Neural cell (in vitro differentiated cells): ENCODE results near the gene IFT74.

ENCODE experiments used
- RAD21 ChIP-seq: fragments of 450-650 bp; conservative IDR thresholded peaks from 2 replicates; pipeline ENCODE4 v1.6.1; 2014; ENCODE audit warnings: antibody characterized with exemption, mild to moderate bottlenecking, moderate library complexity
- TF ChIP-seq, protein P1 (sequence below): fragments of 450-650 bp; IDR thresholded peaks from 2 replicates; pipeline ENCODE4 v1.5.1; 2014; ENCODE audit warnings: antibody characterized with exemption, mild to moderate bottlenecking, moderate library complexity; ENCODE audit not compliant: poor library complexity, severe bottlenecking

DNA sequence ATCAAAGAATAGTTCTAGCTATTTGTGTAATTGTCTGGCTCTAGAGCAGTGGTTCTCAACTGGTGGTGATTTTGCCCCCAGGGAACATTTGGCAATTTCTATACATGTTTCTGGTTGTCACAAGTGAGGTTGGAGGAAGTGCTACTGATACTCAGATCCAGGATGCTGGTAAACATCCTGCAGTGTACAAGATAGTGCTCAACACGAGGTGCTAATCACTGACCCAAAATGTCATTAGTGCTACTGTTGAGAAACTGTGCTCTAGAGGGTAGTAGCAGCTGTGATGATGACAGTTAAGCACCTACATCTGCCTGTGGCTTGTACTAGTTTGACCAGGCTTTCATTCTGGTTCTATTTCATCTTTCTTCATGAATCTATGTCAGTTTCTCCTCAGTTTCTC is 27.1 kb downstream of the IFT74 start:
- TF ChIP-seq, protein P1, sequence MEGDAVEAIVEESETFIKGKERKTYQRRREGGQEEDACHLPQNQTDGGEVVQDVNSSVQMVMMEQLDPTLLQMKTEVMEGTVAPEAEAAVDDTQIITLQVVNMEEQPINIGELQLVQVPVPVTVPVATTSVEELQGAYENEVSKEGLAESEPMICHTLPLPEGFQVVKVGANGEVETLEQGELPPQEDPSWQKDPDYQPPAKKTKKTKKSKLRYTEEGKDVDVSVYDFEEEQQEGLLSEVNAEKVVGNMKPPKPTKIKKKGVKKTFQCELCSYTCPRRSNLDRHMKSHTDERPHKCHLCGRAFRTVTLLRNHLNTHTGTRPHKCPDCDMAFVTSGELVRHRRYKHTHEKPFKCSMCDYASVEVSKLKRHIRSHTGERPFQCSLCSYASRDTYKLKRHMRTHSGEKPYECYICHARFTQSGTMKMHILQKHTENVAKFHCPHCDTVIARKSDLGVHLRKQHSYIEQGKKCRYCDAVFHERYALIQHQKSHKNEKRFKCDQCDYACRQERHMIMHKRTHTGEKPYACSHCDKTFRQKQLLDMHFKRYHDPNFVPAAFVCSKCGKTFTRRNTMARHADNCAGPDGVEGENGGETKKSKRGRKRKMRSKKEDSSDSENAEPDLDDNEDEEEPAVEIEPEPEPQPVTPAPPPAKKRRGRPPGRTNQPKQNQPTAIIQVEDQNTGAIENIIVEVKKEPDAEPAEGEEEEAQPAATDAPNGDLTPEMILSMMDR, result no peak
- no peak for TF ChIP-seq RAD21
